ENCODE results near the gene POLDIP3. TPM values are rescaled to one million over a fixed set of nuclear protein-coding genes. Genes with fewer than 3 reads are reported as not detected.

The POLDIP3 gene
- total RNA-seq (2022; extraction: Qiagen RNA extraction; ENCODE audit: low read depth) = 36.8 to 44.3 TPM (median 41.7 TPM) in 5 replicates

GRCh38 chr22:42614312-42615091 lies at the start of gene POLDIP3:
POLDIP3 (minus strand) TSS chr22:42614883; CDS start chr22:42614857, 26 bp downstream.

GRCh38 chr22:42649246-42650099 lies 34.8 kb upstream of the POLDIP3 start, which contains the start of gene CYB5R3:
CYB5R3 (minus strand) TSS chr22:42649392; CDS start chr22:42649315, 77 bp downstream.

GRCh38 chr22:42553475-42554361 lies 61.0 kb downstream of the POLDIP3 start, which contains the start of gene SERHL2:
SERHL2 (plus strand) TSS chr22:42553956; CDS start chr22:42554021, 65 bp downstream.

Other genes with a start within 250 kb of the POLDIP3 start
- gene NFAM1, start 182.5 kb downstream of the POLDIP3 start, total RNA-seq (2022; extraction: Qiagen RNA extraction; ENCODE audit: low read depth) = not detected in 5 replicates
- 46.4 to 58.6 TPM (median 55.1 TPM) in 5 replicates for gene RRP7A, start 95.1 kb downstream of the POLDIP3 start, total RNA-seq (2022; extraction: Qiagen RNA extraction; ENCODE audit: low read depth)
- 0.13 to 0.28 TPM (median 0.18 TPM) in 4 of 5 replicates, not detected in the other for gene SERHL2, start 60.9 kb downstream of the POLDIP3 start, total RNA-seq (2022; extraction: Qiagen RNA extraction; ENCODE audit: low read depth)
- not detected in 5 replicates for gene ATP5MGL, start 25.7 kb upstream of the POLDIP3 start, total RNA-seq (2022; extraction: Qiagen RNA extraction; ENCODE audit: low read depth)
- 92.6 to 114 TPM (median 96.7 TPM) in 5 replicates for gene CYB5R3, start 34.5 kb upstream of the POLDIP3 start, total RNA-seq (2022; extraction: Qiagen RNA extraction; ENCODE audit: low read depth)
- 11.6 to 16.4 TPM (median 13.2 TPM) in 5 replicates for gene A4GALT, start 106.0 kb upstream of the POLDIP3 start, total RNA-seq (2022; extraction: Qiagen RNA extraction; ENCODE audit: low read depth)
- 14.7 to 19.9 TPM (median 17.9 TPM) in 5 replicates for gene ARFGAP3, start 242.4 kb upstream of the POLDIP3 start, total RNA-seq (2022; extraction: Qiagen RNA extraction; ENCODE audit: low read depth)

Data from A549 treated with DMSO at 1 μM for 4 hours (cell line).